GM12878 (cell line): Measurements from ENCODE around the gene CTSC.

Source experiments
- E4F1 ChIP-seq: fragments of 450-650 bp; IDR thresholded peaks from 2 replicates; pipeline ENCODE4 v1.6.1; 2018; ENCODE audit warnings: borderline replicate concordance, mild to moderate bottlenecking; ENCODE audit not compliant: partially characterized antibody
- EP300 ChIP-seq, 2 experiments: fragments of 150-350 bp in 1 of 2; IDR thresholded peaks; 2 replicates each; pipeline ENCODE4 v1.6.1; 2011 to 2012; ENCODE audit warnings: low read depth in 2 of 2, low read length in 2 of 2, borderline replicate concordance in 1 of 2, improper control_type of control experiment in 1 of 2, inconsistent platforms in 1 of 2; ENCODE audit not compliant: control insufficient read depth in 1 of 2
- PKNOX1 ChIP-seq: fragments of 450-650 bp; IDR thresholded peaks from 2 replicates; pipeline ENCODE4 v1.6.1; 2016; ENCODE audit warnings: mild to moderate bottlenecking
- PRDM15 ChIP-seq: fragments of 450-650 bp; formaldehyde crosslinking; IDR thresholded peaks from 2 replicates; pipeline ENCODE4 v1.4.0; 2020; ENCODE audit warnings: mild to moderate bottlenecking, moderate library complexity
- RAD21 ChIP-seq: IDR thresholded peaks from 2 replicates; pipeline ENCODE4 v1.6.1; 2011; ENCODE audit warnings: mild to moderate bottlenecking, low read depth, low read length, moderate library complexity; ENCODE audit not compliant: insufficient read depth
- SUZ12 ChIP-seq: fragments of 200-600 bp; sonication (generic); IDR thresholded peaks from one replicate; pipeline ENCODE4 v1.6.1; 2018; ENCODE audit warnings: antibody characterized with exemption, mild to moderate bottlenecking; ENCODE audit not compliant: unreplicated experiment
- USF2 ChIP-seq: IDR thresholded peaks from 2 replicates; pipeline ENCODE4 v1.6.1; 2011; ENCODE audit warnings: low read depth, low read length, improper control_type of control experiment, borderline replicate concordance

GRCh38 chr11:88348870-88349269, 11.3 kb upstream of the CTSC start:
- no peak for TF ChIP-seq USF2
- TF ChIP-seq RAD21: no peak
- TF ChIP-seq E4F1: no peak
- no peak for TF ChIP-seq SUZ12
- no peak for TF ChIP-seq EP300 (IDR thresholded peaks at IDR 0.05; ENCODE audit: borderline replicate concordance in 1 of 2, control insufficient read depth in 1 of 2, low read depth in 2 of 2, low read length in 2 of 2)
- no peak for TF ChIP-seq PRDM15 (CRISPR knock-in tag)
- no peak for TF ChIP-seq PKNOX1
